Thyroid gland (tissue), 4 donors: ENCODE measurements around the gene TRIB2. TPM values are rescaled to one million over a fixed set of nuclear protein-coding genes. Genes with fewer than 3 reads are reported as not detected.

Experiments
- DNase-seq, 2 donors: peaks; one replicate each; pipeline ENCODE4 v3.0.0-alpha.2; 2019
- H3K27ac ChIP-seq, 3 donors: fragments of 200-600 bp; sonication (generic); 1 replicate in 2 of 3; 2 replicates in 1 of 3; pipeline ENCODE4 v1.5.1; 2016 to 2019; ENCODE audit warnings: mild to moderate bottlenecking in 1 of 3, moderate library complexity in 1 of 3
- H3K27me3 ChIP-seq: fragments of 200-600 bp; sonication (generic); one replicate; pipeline ENCODE4 v1.5.1; 2019
- H3K36me3 ChIP-seq, 2 donors: fragments of 200-600 bp; sonication (generic); one replicate each; pipeline ENCODE4 v1.5.1; 2016 to 2019
- H3K4me1 ChIP-seq, 2 donors: fragments of 200-600 bp; sonication (generic); one replicate each; pipeline ENCODE4 v1.5.1; 2017 to 2019
- H3K4me3 ChIP-seq, 3 donors: fragments of 200-600 bp; sonication (generic); replicated peaks in 1 of 3; 1 replicate in 2 of 3; 2 replicates in 1 of 3; pipeline ENCODE4 v1.5.1; 2016; ENCODE audit warnings: mild to moderate bottlenecking in 1 of 3
- H3K9me3 ChIP-seq: fragments of 200-600 bp; sonication (generic); one replicate; pipeline ENCODE4 v1.5.1; 2017
- CTCF ChIP-seq, 6 experiments: fragments of 200-600 bp in 3 of 6; fragments of 450-650 bp in 3 of 6; sonication (generic) in 3 of 6; IDR thresholded peaks; one replicate each; pipeline ENCODE4 v1.5.1; 2016 to 2019; ENCODE audit warnings: antibody characterized with exemption in 6 of 6, mild to moderate bottlenecking in 2 of 6, inconsistent platforms in 1 of 6, moderate library complexity in 1 of 6
- POLR2A ChIP-seq, 2 donors: fragments of 450-650 bp; IDR thresholded peaks; one replicate each; pipeline ENCODE4 v1.6.1; 2017; ENCODE audit warnings: antibody characterized with exemption in 2 of 2, mild to moderate bottlenecking in 2 of 2, moderate library complexity in 1 of 2
- WGBS, 2 donors: methylation state at CpG; one replicate each; pipeline ENCODE4 v1.1.5; 2017; 5-methylcytosine and 5-hydroxymethylcytosine counted together
- intact Hi-C: fragments of 100-400 bp; cut with DNase I; formaldehyde crosslinking; loops from one replicate; pipeline ENCODE4 v1.15.1; 2023
- total RNA-seq, 4 donors: library from RNA; depleted of rRNA; stranded (reverse); fragments of >200 nt; gene quantifications; one replicate each; pipeline ENCODE4 v1.2.3, GENCODE V29; 2016

TRIB2 gene
- total RNA-seq, 4 donors from 2014 or later: 30.8 to 59.8 (median 37.1) TPM

GRCh38 chr2:12762976-12763375 lies 46.2 kb downstream of the TRIB2 start:
- TF ChIP-seq CTCF (IDR thresholded peaks at IDR 0.05): no peak
- TF ChIP-seq POLR2A (IDR thresholded peaks at IDR 0.05): no peak
- 66 to 85% methylated on average over 4 of the region's 4 CpGs for WGBS, 2 donors
- H3K27ac ChIP-seq: no peak overlapping the region
- DNase-seq: no peak
- intact Hi-C loops: no loop called here
- no peaks in the 10 kb centered on the region for H3K27me3 ChIP-seq
- H3K4me1 ChIP-seq: no peaks in the 10 kb centered on the region
- H3K9me3 ChIP-seq: no peaks in the 10 kb centered on the region
- no peak overlapping the region for H3K4me3 ChIP-seq
- H3K36me3 ChIP-seq: no peaks in the 10 kb centered on the region

GRCh38 chr2:12763486-12763885 lies 46.8 kb downstream of the TRIB2 start:
- Histone ChIP-seq H3K4me1 (no peaks in the 10 kb centered on the region), H3K9me3 (no peaks in the 10 kb centered on the region), H3K4me3 (no peak overlapping the region), H3K27me3 (no peaks in the 10 kb centered on the region), H3K27ac (no peak overlapping the region), H3K36me3 (no peaks in the 10 kb centered on the region)
- 60 to 61% methylated on average over 4 of the region's 4 CpGs for WGBS, 2 donors
- no peak for TF ChIP-seq CTCF (IDR thresholded peaks at IDR 0.05)
- TF ChIP-seq POLR2A (IDR thresholded peaks at IDR 0.05): no peak
- no peak for DNase-seq
- intact Hi-C loops: no loop called here

GRCh38 chr2:12764075-12764730 lies 47.5 kb downstream of the TRIB2 start:
- DNase-seq: no peak
- TF ChIP-seq CTCF (IDR thresholded peaks at IDR 0.05): no peak
- Histone ChIP-seq H3K27me3 (no peaks in the 10 kb centered on the region), H3K4me3 (no peak overlapping the region), H3K4me1 (no peaks in the 10 kb centered on the region), H3K27ac (no peak overlapping the region), H3K36me3 (no peaks in the 10 kb centered on the region), H3K9me3 (no peaks in the 10 kb centered on the region)
- intact Hi-C loops: no loop called here
- 84 to 89% methylated on average over 4 of the region's 4 CpGs for WGBS, 2 donors

- TF ChIP-seq POLR2A (IDR thresholded peaks at IDR 0.05) (no peak), CTCF (IDR thresholded peaks at IDR 0.05) (no peak)
- Histone ChIP-seq H3K27me3 (no peaks in the 10 kb centered on the region), H3K36me3 (no peaks in the 10 kb centered on the region), H3K4me1 (no peaks in the 10 kb centered on the region), H3K4me3 (no peak overlapping the region), H3K9me3 (no peaks in the 10 kb centered on the region), H3K27ac (no peak overlapping the region)
- intact Hi-C loops: no loop called here
- 79% methylated on average over 7 of the region's 7 CpGs for WGBS, 2 donors
- no peak for DNase-seq
Measured at GRCh38 chr2:12764849-12765605, 48.3 kb downstream of the TRIB2 start.

- intact Hi-C loops: no loop called here
- TF ChIP-seq POLR2A (IDR thresholded peaks at IDR 0.05): no peak
- no peak for TF ChIP-seq CTCF (IDR thresholded peaks at IDR 0.05)
- Histone ChIP-seq H3K27ac (no peak overlapping the region), H3K4me1 (no peaks in the 10 kb centered on the region), H3K27me3 (no peaks in the 10 kb centered on the region), H3K4me3 (no peak overlapping the region), H3K9me3 (no peaks in the 10 kb centered on the region), H3K36me3 (no peaks in the 10 kb centered on the region)
- 85% methylated on average over 7 to 10 of the region's 12 CpGs for WGBS, 2 donors
- DNase-seq: no peak
Measured at GRCh38 chr2:12766421-12766879, 49.7 kb downstream of the TRIB2 start.
